ENCODE measurements around the gene BTG2. TPM values are rescaled to one million over a fixed set of nuclear protein-coding genes. Genes with fewer than 3 reads are reported as not detected.

Gene BTG2
- total RNA-seq, 1 donor: 14.5 TPM

GRCh38 chr1:203305809-203306088 lies 430 bp downstream of the BTG2 start:
- peak overlapping the region; percentile 85 for H3K4me2 ChIP-seq (ENCODE audit: insufficient read depth, low read length)
- H3K9me3 ChIP-seq (ENCODE audit: low read depth, low read length): no peaks in the 10 kb centered on the region
- peak overlapping the region; percentile 59 for H3K27ac ChIP-seq (ENCODE audit: low read depth, low read length)
- no peaks in the 10 kb centered on the region for H3K36me3 ChIP-seq (ENCODE audit: insufficient read depth, low read length)
- H3K27me3 ChIP-seq (ENCODE audit: insufficient read depth, low read length): no peaks in the 10 kb centered on the region
- peak overlapping the region; percentile 53 for H2AFZ ChIP-seq (ENCODE audit: low read length)
- peak overlapping the region; percentile 88 for H3K4me3 ChIP-seq (ENCODE audit: insufficient read depth, low read length)
- H3K4me1 ChIP-seq (ENCODE audit: insufficient read depth, low read length): peaks cover 12% of the 10 kb centered on the region
- TF ChIP-seq, protein P1, sequence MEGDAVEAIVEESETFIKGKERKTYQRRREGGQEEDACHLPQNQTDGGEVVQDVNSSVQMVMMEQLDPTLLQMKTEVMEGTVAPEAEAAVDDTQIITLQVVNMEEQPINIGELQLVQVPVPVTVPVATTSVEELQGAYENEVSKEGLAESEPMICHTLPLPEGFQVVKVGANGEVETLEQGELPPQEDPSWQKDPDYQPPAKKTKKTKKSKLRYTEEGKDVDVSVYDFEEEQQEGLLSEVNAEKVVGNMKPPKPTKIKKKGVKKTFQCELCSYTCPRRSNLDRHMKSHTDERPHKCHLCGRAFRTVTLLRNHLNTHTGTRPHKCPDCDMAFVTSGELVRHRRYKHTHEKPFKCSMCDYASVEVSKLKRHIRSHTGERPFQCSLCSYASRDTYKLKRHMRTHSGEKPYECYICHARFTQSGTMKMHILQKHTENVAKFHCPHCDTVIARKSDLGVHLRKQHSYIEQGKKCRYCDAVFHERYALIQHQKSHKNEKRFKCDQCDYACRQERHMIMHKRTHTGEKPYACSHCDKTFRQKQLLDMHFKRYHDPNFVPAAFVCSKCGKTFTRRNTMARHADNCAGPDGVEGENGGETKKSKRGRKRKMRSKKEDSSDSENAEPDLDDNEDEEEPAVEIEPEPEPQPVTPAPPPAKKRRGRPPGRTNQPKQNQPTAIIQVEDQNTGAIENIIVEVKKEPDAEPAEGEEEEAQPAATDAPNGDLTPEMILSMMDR (IDR thresholded peaks at IDR 0.05; ENCODE audit: extremely low read depth, low read depth, low read length): no peak
- H4K20me1 ChIP-seq (ENCODE audit: insufficient read depth, low read length): peaks cover 27% of the 10 kb centered on the region
- no peak for DNase-seq (ENCODE audit: insufficient read length, low spot score, missing footprints)
- H3K79me2 ChIP-seq (ENCODE audit: insufficient read depth, low read length): peaks cover 9% of the 10 kb centered on the region

GRCh38 chr1:203306089-203306964 lies 1.0 kb downstream of the BTG2 start:
- DNase-seq (ENCODE audit: insufficient read length, low spot score, missing footprints): peak; percentile 90
- H3K4me3 ChIP-seq (ENCODE audit: insufficient read depth, low read length): peak overlapping the region; percentile 88
- peak overlapping the region; percentile 53 for H2AFZ ChIP-seq (ENCODE audit: low read length)
- no peaks in the 10 kb centered on the region for H3K27me3 ChIP-seq (ENCODE audit: insufficient read depth, low read length)
- H3K4me2 ChIP-seq (ENCODE audit: insufficient read depth, low read length): peak overlapping the region; percentile 85
- H3K9me3 ChIP-seq (ENCODE audit: low read depth, low read length): no peaks in the 10 kb centered on the region
- H3K4me1 ChIP-seq (ENCODE audit: insufficient read depth, low read length): peaks cover 12% of the 10 kb centered on the region
- H3K79me2 ChIP-seq (ENCODE audit: insufficient read depth, low read length): peaks cover 9% of the 10 kb centered on the region
- TF ChIP-seq, protein P1 (IDR thresholded peaks at IDR 0.05; ENCODE audit: extremely low read depth, low read depth, low read length): no peak
- H3K27ac ChIP-seq (ENCODE audit: low read depth, low read length): peak overlapping the region; percentile 59
- peaks cover 27% of the 10 kb centered on the region for H4K20me1 ChIP-seq (ENCODE audit: insufficient read depth, low read length)
- no peaks in the 10 kb centered on the region for H3K36me3 ChIP-seq (ENCODE audit: insufficient read depth, low read length)

- no peaks in the 10 kb centered on the region for H3K9me3 ChIP-seq (ENCODE audit: low read depth, low read length)
- TF ChIP-seq, protein P1 (IDR thresholded peaks at IDR 0.05; ENCODE audit: extremely low read depth, low read depth, low read length): no peak
- H4K20me1 ChIP-seq (ENCODE audit: insufficient read depth, low read length): peaks cover 27% of the 10 kb centered on the region
- no peaks in the 10 kb centered on the region for H3K27me3 ChIP-seq (ENCODE audit: insufficient read depth, low read length)
- peak overlapping the region; percentile 85 for H3K4me2 ChIP-seq (ENCODE audit: insufficient read depth, low read length)
- H3K4me3 ChIP-seq (ENCODE audit: insufficient read depth, low read length): peak overlapping the region; percentile 88
- H3K27ac ChIP-seq (ENCODE audit: low read depth, low read length): no peak overlapping the region
- H2AFZ ChIP-seq (ENCODE audit: low read length): no peak overlapping the region
- DNase-seq (ENCODE audit: insufficient read length, low spot score, missing footprints): no peak
- H3K4me1 ChIP-seq (ENCODE audit: insufficient read depth, low read length): peaks cover 12% of the 10 kb centered on the region
- peaks cover 9% of the 10 kb centered on the region for H3K79me2 ChIP-seq (ENCODE audit: insufficient read depth, low read length)
- H3K36me3 ChIP-seq (ENCODE audit: insufficient read depth, low read length): no peaks in the 10 kb centered on the region
Observed at GRCh38 chr1:203306965-203307541, 1.7 kb downstream of the BTG2 start.

DNA sequence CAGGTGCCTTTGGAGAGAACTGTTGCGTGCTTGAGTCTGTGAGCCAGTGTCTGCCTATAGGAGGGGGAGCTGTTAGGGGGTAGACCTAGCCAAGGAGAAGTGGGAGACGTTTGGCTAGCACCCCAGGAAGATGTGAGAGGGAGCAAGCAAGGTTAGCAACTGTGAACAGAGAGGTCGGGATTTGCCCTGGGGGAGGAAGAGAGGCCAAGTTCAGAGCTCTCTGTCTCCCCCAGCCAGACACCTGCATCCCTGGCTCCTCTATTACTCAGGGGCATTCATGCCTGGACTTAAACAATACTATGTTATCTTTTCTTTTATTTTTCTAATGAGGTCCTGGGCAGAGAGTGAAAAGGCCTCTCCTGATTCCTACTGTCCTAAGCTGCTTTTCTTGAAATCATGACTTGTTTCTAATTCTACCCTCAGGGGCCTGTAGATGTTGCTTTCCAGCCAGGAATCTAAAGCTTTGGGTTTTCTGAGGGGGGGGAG lies 2.4 kb downstream of the BTG2 start:
- H3K4me2 ChIP-seq (ENCODE audit: insufficient read depth, low read length): no peak overlapping the region
- peaks cover 27% of the 10 kb centered on the region for H4K20me1 ChIP-seq (ENCODE audit: insufficient read depth, low read length)

More for the DNA sequence above, 2.4 kb downstream of the BTG2 start:
- Histone ChIP-seq H2AFZ (ENCODE audit: low read length) (no peak overlapping the region), H3K27ac (ENCODE audit: low read depth, low read length) (no peak overlapping the region), H3K4me1 (ENCODE audit: insufficient read depth, low read length) (peaks cover 12% of the 10 kb centered on the region), H3K79me2 (ENCODE audit: insufficient read depth, low read length) (peaks cover 9% of the 10 kb centered on the region), H3K27me3 (ENCODE audit: insufficient read depth, low read length) (no peaks in the 10 kb centered on the region), H3K9me3 (ENCODE audit: low read depth, low read length) (no peaks in the 10 kb centered on the region), H3K36me3 (ENCODE audit: insufficient read depth, low read length) (no peaks in the 10 kb centered on the region), H3K4me3 (ENCODE audit: insufficient read depth, low read length) (no peak overlapping the region)
- TF ChIP-seq, protein P1 (IDR thresholded peaks at IDR 0.05; ENCODE audit: extremely low read depth, low read depth, low read length): no peak
- DNase-seq (ENCODE audit: insufficient read length, low spot score, missing footprints): no peak

Data from osteoblast (primary cell).